ENCODE measurements around the gene DAGLA.

- TF ChIP-seq CTCF (IDR thresholded peaks at IDR 0.05) (peak in 2 of 4 experiments; percentile 38 to 47), POLR2A (IDR thresholded peaks at IDR 0.05) (peak in 1 of 2 donors; percentile 14), POLR2AphosphoS5 (IDR thresholded peaks at IDR 0.05) (peak; percentile 55), EP300 (IDR thresholded peaks at IDR 0.05) (no peak)
Observed at GRCh38 chr11:61694946-61695706, 14.9 kb downstream of the DAGLA start.

Measured in gastroesophageal sphincter (tissue), 3 donors.